ENCODE results near the gene XXYLT1.

DNA sequence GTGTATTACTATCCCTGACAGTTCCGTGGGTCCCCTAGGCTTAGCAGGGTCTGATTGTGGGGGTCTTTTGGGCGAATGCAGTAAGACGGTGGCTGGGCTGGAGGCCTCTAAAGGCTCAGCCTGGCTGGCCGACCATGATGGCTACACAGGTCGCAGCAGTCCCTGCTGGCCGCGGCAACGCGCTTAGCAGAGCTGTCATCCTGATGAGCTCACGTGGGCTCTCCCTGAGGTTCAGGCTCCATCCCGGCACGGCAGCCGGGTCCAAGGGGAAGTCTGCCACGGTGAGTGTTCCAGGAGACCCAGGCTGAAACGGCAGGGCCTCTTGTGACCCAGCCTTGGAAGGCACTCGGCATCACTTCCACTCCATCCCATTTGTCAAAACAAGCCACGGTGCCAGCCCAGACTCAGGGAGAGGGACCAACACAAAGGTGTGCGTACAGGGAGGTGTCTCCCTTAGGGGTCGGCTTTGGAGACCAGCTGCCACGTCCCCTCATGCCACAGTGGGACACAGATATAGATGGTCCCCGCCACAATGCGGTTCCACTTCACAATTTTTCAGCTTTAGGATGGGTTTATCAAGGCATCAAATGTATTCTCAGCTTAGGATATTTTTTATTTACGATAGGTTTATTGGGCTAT lies 101.8 kb downstream of the XXYLT1 start:
- TF ChIP-seq, protein P1, sequence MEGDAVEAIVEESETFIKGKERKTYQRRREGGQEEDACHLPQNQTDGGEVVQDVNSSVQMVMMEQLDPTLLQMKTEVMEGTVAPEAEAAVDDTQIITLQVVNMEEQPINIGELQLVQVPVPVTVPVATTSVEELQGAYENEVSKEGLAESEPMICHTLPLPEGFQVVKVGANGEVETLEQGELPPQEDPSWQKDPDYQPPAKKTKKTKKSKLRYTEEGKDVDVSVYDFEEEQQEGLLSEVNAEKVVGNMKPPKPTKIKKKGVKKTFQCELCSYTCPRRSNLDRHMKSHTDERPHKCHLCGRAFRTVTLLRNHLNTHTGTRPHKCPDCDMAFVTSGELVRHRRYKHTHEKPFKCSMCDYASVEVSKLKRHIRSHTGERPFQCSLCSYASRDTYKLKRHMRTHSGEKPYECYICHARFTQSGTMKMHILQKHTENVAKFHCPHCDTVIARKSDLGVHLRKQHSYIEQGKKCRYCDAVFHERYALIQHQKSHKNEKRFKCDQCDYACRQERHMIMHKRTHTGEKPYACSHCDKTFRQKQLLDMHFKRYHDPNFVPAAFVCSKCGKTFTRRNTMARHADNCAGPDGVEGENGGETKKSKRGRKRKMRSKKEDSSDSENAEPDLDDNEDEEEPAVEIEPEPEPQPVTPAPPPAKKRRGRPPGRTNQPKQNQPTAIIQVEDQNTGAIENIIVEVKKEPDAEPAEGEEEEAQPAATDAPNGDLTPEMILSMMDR (IDR thresholded peaks at IDR 0.05), result no peak
- no peak for TF ChIP-seq POLR2A (IDR thresholded peaks at IDR 0.05)
